OCI-LY3 (cell line): ENCODE measurements around the gene NIN.

Experiments
- CTCF ChIP-seq: fragments of 200-600, 300-600 bp; sonication (generic); IDR thresholded peaks from 2 replicates; pipeline ENCODE4 v1.5.1; 2014; ENCODE audit warnings: antibody characterized with exemption, low read length, low read depth
- EZH2phosphoT487 ChIP-seq: fragments of 200-600 bp; shearing (Covaris generic); IDR thresholded peaks from 2 replicates; pipeline ENCODE4 v1.6.1; 2018; ENCODE audit warnings: antibody characterized with exemption, mixed run types, low read depth

GRCh38 chr14:50676814-50677516, 154.0 kb downstream of the NIN start:
- no peak for TF ChIP-seq CTCF
- no peak for TF ChIP-seq EZH2phosphoT487
